Cardiac muscle cell (in vitro differentiated cells and primary cell): ENCODE results near the gene BCAS3. TPM values are rescaled to one million over a fixed set of nuclear protein-coding genes. Genes with fewer than 3 reads are reported as not detected.

Experiments used
- DNase-seq, 2 donors: peaks; one replicate each; pipeline versions ENCODE4 v3.0.0 to v3.0.0-alpha.2; 2010 to 2017; ENCODE audit warnings: low read depth in 1 of 2, low spot score in 1 of 2
- H3K27ac ChIP-seq: fragments of 200-600 bp; sonication (generic); 2 replicates; pipeline ENCODE4 v1.5.1; 2016
- H3K27me3 ChIP-seq: fragments of 200-600 bp; sonication (generic); 2 replicates; pipeline ENCODE4 v1.6.0; 2016; ENCODE audit warnings: control low read depth
- H3K36me3 ChIP-seq: fragments of 200-600 bp; sonication (generic); 2 replicates; pipeline ENCODE4 v1.5.1; 2016; ENCODE audit warnings: control low read depth
- H3K4me1 ChIP-seq: fragments of 200-600 bp; sonication (generic); 2 replicates; pipeline ENCODE4 v1.8.1; 2017; ENCODE audit warnings: low read depth, mild to moderate bottlenecking, mixed run types
- H3K4me3 ChIP-seq: fragments of 200-600 bp; sonication (generic); 2 replicates; pipeline ENCODE4 v1.5.1; 2016; ENCODE audit warnings: mild to moderate bottlenecking
- H3K9me3 ChIP-seq: fragments of 200-600 bp; sonication (generic); 2 replicates; pipeline ENCODE4 v1.5.1; 2017; ENCODE audit warnings: low read depth, mild to moderate bottlenecking, control low read depth
- CTCF ChIP-seq: IDR thresholded peaks from 2 replicates; pipeline ENCODE4 v1.5.1; 2012; ENCODE audit warnings: low read depth, mild to moderate bottlenecking, low read length
- polyA plus RNA-seq: library from polyadenylated mRNA; unstranded; fragments of >200 nt; fragmentation: Nextera tagmentation; extraction: Ambion mirVana; gene quantifications from 2 replicates; pipeline ENCODE4 v1.2.1, GENCODE V29; 2016
- total RNA-seq: library from RNA; depleted of rRNA; stranded (reverse); fragments of >200 nt; gene quantifications from 2 replicates; pipeline ENCODE4 v1.2.3, GENCODE V29; 2016

BCAS3 gene
- total and polyA plus RNA-seq, 2 experiments from 2014 or later, result 36.5 to 39.6 TPM

GRCh38 chr17:61134551-61135235 lies 457.0 kb downstream of the BCAS3 start:
- H3K4me3 ChIP-seq, result no peak overlapping the region
- no peaks in the 10 kb centered on the region for H3K9me3 ChIP-seq
- no peak overlapping the region for H3K27ac ChIP-seq
- H3K27me3 ChIP-seq, result no peaks in the 10 kb centered on the region
- H3K36me3 ChIP-seq, result no peaks in the 10 kb centered on the region
- DNase-seq, result no peak
- H3K4me1 ChIP-seq, result peaks cover 31% of the 10 kb centered on the region
- TF ChIP-seq CTCF, result no peak

GRCh38 chr17:61135782-61136181 lies 458.1 kb downstream of the BCAS3 start:
- peaks cover 31% of the 10 kb centered on the region for H3K4me1 ChIP-seq
- H3K36me3 ChIP-seq, result no peaks in the 10 kb centered on the region
- no peaks in the 10 kb centered on the region for H3K27me3 ChIP-seq
- H3K27ac ChIP-seq, result no peak overlapping the region
- TF ChIP-seq CTCF, result no peak
- H3K9me3 ChIP-seq, result no peaks in the 10 kb centered on the region
- DNase-seq, result no peak
- H3K4me3 ChIP-seq, result no peak overlapping the region

- TF ChIP-seq CTCF, result no peak
- Histone ChIP-seq H3K4me3 (no peak overlapping the region), H3K27ac (no peak overlapping the region), H3K4me1 (peaks cover 27% of the 10 kb centered on the region), H3K9me3 (no peaks in the 10 kb centered on the region), H3K36me3 (no peaks in the 10 kb centered on the region), H3K27me3 (no peaks in the 10 kb centered on the region)
- no peak for DNase-seq
Observed at GRCh38 chr17:61136296-61136695, 458.6 kb downstream of the BCAS3 start.

GRCh38 chr17:61139219-61139618 lies 461.6 kb downstream of the BCAS3 start:
- Histone ChIP-seq H3K4me1 (peaks cover 26% of the 10 kb centered on the region), H3K9me3 (no peaks in the 10 kb centered on the region), H3K27me3 (no peaks in the 10 kb centered on the region), H3K4me3 (no peak overlapping the region), H3K36me3 (no peaks in the 10 kb centered on the region), H3K27ac (no peak overlapping the region)
- peak in 1 of 2 donors; percentile 83 for DNase-seq
- TF ChIP-seq CTCF, result no peak

GRCh38 chr17:61140081-61140786 lies 462.6 kb downstream of the BCAS3 start:
- no peak overlapping the region for H3K27ac ChIP-seq
- H3K4me3 ChIP-seq, result no peak overlapping the region
- no peak for DNase-seq
- H3K9me3 ChIP-seq, result no peaks in the 10 kb centered on the region
- peaks cover 30% of the 10 kb centered on the region for H3K4me1 ChIP-seq
- no peak for TF ChIP-seq CTCF
- H3K27me3 ChIP-seq, result no peaks in the 10 kb centered on the region
- H3K36me3 ChIP-seq, result no peaks in the 10 kb centered on the region
